DND-41 (cell line): ENCODE data around the gene SNRNP200.

Experiments
- ATAC-seq: fragments of 200-7000 bp; cut with Tn5 transposase; 3 replicates; pipeline ENCODE4 v1.9.1; 2021; ENCODE audit warnings: low read depth; ENCODE audit not compliant: insufficient read depth
- DNase-seq: peaks from one replicate; pipeline ENCODE4 v3.0.0-alpha.2; 2020
- H2AFZ ChIP-seq: 2 replicates; pipeline ENCODE4 v1.6.0; 2012; ENCODE audit warnings: low read depth, low read length
- H3K27ac ChIP-seq: 2 replicates; pipeline ENCODE4 v1.5.1; 2012; ENCODE audit warnings: low read length, inconsistent platforms
- H3K27me3 ChIP-seq: fragments of 200-600 bp; sonication (generic); 2 replicates; pipeline ENCODE4 v1.6.0; 2012; ENCODE audit warnings: low read length, mild to moderate bottlenecking, inconsistent platforms; ENCODE audit not compliant: insufficient read depth, poor library complexity
- H3K36me3 ChIP-seq: 2 replicates; pipeline ENCODE4 v1.5.1; 2012; ENCODE audit warnings: low read length, inconsistent platforms; ENCODE audit not compliant: insufficient read depth
- H3K4me1 ChIP-seq: 2 replicates; pipeline ENCODE4 v1.5.1; 2012; ENCODE audit warnings: mild to moderate bottlenecking, low read length; ENCODE audit not compliant: insufficient read depth
- H3K4me2 ChIP-seq: 2 replicates; pipeline ENCODE4 v1.6.0; 2012; ENCODE audit warnings: mild to moderate bottlenecking, moderate library complexity, low read length, inconsistent platforms; ENCODE audit not compliant: insufficient read depth
- H3K4me3 ChIP-seq, 2 experiments: fragments of 200-600 bp in 1 of 2; shearing (Covaris generic) in 1 of 2; 2 replicates each; pipeline ENCODE4 v1.5.1; 2012 to 2016; ENCODE audit warnings: inconsistent platforms in 2 of 2, low read length in 2 of 2, mild to moderate bottlenecking in 2 of 2, low read depth in 1 of 2, moderate library complexity in 1 of 2
- H3K79me2 ChIP-seq: 2 replicates; pipeline ENCODE4 v1.6.0; 2012; ENCODE audit warnings: low read length, inconsistent platforms; ENCODE audit not compliant: insufficient read depth
- H3K9ac ChIP-seq: 2 replicates; pipeline ENCODE4 v1.6.0; 2012; ENCODE audit warnings: low read depth, mild to moderate bottlenecking, inconsistent platforms, low read length, moderate library complexity
- H3K9me3 ChIP-seq: 2 replicates; pipeline ENCODE4 v1.5.1; 2012; ENCODE audit warnings: low read length, moderate library complexity, mild to moderate bottlenecking, inconsistent platforms; ENCODE audit not compliant: insufficient read depth, severe bottlenecking
- H4K20me1 ChIP-seq: 2 replicates; pipeline ENCODE4 v1.6.0; 2012; ENCODE audit warnings: low read length; ENCODE audit not compliant: insufficient read depth
- CTCF ChIP-seq: IDR thresholded peaks from 2 replicates; pipeline ENCODE4 v1.5.1; 2012; ENCODE audit warnings: borderline replicate concordance, low read length, moderate library complexity, mild to moderate bottlenecking; ENCODE audit not compliant: poor library complexity, severe bottlenecking; ENCODE audit errors: extremely low read depth
- EZH2 ChIP-seq: IDR thresholded peaks from 3 replicates; pipeline ENCODE4 v1.6.1; 2012; ENCODE audit warnings: borderline replicate concordance, low read depth, mild to moderate bottlenecking, moderate library complexity, low read length, inconsistent platforms; ENCODE audit not compliant: severe bottlenecking

Gene SNRNP200

DNA sequence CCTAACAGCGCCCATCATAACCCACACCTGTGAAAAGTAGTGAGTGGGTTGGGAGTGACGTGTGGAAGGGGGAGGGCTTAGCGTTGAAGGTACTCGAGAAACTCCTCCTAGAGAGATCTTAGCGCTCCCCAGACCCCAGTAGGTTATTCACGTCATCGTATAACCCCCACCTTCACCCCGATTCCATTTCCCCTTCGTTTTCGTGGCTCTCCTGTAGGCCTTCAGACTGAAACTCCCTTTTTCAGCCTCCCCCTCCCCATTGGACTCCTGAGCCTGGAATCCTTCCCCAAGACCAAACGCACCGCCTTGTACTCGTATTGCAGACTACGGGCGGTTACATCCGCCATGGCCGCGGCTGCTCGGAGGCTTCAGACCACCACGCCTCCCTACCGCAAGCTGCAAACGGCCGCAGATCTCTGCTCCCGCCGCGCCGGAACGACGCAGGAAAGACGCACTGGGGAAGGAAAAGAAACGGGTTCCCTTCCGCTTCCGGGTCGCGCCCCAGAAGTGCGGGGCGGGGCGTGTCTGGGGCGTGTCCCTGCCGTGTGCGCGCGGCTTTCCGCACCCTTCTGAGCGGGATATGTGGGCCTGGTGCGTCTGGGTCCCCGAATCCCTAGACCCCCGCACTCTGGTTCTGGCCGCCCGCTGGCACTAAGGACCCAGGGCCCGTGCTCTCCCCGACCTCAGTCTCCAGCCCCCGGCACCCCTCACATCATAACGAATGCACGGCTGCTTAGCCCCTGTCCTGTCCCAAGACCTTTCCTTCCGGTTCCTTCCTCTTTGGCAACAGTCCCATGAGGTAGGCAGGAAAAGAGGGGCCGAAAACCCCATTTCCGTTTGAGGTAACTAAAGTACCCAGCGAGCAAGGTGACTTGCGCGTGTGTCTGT, at the start of gene SNRNP200:
Gene SNRNP200, minus strand, starts transcription at position 456 of the 888 bp plus-strand sequence. Its CDS starts 109 bp downstream, at position 347.
- H3K9ac ChIP-seq = peak within 1 kb of the TSS; percentile 70
- DNase-seq (peak; percentile 93), ATAC-seq (peak; percentile 95)
- H2AFZ ChIP-seq = peak within 1 kb of the TSS; percentile 73
- TF ChIP-seq CTCF (peak; percentile 1), EZH2 (no peak)
- H3K27me3 ChIP-seq = no peaks in the 10 kb centered on the region
- H3K9me3 ChIP-seq = no peaks in the 10 kb centered on the region
- peak within 1 kb of the TSS; percentile 71 for H3K4me2 ChIP-seq
- peaks cover 43% of the 10 kb centered on the region for H3K36me3 ChIP-seq
- H4K20me1 ChIP-seq = peaks cover 25% of the 10 kb centered on the region; the same call in 1 of the 2 replicates
- H3K27ac ChIP-seq = peak within 1 kb of the TSS; percentile 90
- peak within 1 kb of the TSS; percentile 45 to 73 for H3K4me3 ChIP-seq
- H3K79me2 ChIP-seq = peaks cover 59% of the 10 kb centered on the region
- H3K4me1 ChIP-seq = peaks cover 49% of the 10 kb centered on the region

GRCh38 chr2:96354492-96354891, 49.1 kb upstream of the SNRNP200 start:
- Histone ChIP-seq H2AFZ (no peak overlapping the region), H3K79me2 (peaks cover 8% of the 10 kb centered on the region), H3K36me3 (peaks cover 96% of the 10 kb centered on the region), H3K4me3 (no peak overlapping the region), H4K20me1 (peaks cover 15% of the 10 kb centered on the region; the same call in 1 of the 2 replicates), H3K4me2 (no peak overlapping the region), H3K27ac (no peak overlapping the region), H3K4me1 (no peaks in the 10 kb centered on the region), H3K9ac (no peak overlapping the region), H3K9me3 (no peaks in the 10 kb centered on the region), H3K27me3 (no peaks in the 10 kb centered on the region)
- DNase-seq = no peak
- TF ChIP-seq EZH2 = no peak
- TF ChIP-seq CTCF = no peak
- ATAC-seq = no peak

DNA sequence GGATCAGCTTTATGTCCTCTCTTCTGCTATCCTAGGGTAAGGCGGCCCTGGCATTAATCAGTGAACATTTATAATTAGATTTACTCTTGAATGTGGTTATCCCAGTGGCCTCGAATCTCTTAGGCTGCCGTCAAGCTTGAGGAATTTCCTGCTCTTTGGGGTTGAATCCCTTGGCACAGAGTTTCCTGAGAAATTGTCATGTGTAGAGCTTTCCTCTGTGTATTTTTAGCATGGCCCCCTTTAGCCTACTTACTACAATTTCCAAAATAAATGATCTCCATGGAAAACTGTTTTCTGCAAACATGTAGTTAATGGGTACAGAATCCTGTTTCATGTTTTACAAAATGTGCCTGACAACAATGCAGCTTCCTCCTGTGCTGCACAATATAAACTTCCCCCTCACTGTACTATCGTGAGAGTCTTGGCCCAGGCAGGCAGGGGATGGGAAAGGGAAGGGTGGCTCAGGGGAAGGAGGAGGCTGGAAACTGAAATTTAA, 48.3 kb upstream of the SNRNP200 start:
- DNase-seq = no peak
- Histone ChIP-seq H3K79me2 (peaks cover 8% of the 10 kb centered on the region), H3K27ac (0 out of 2 replicates have a peak overlapping the region, but pooled peaks have one; percentile 5), H3K36me3 (peaks cover 96% of the 10 kb centered on the region), H4K20me1 (0 out of 2 replicates have a peak, but pooled peaks cover 9% of the 10 kb centered on the region), H2AFZ (no peak overlapping the region), H3K4me1 (no peaks in the 10 kb centered on the region), H3K9me3 (no peaks in the 10 kb centered on the region), H3K27me3 (no peaks in the 10 kb centered on the region), H3K9ac (no peak overlapping the region), H3K4me2 (no peak overlapping the region), H3K4me3 (no peak overlapping the region)
- ATAC-seq = no peak
- TF ChIP-seq CTCF (no peak), EZH2 (no peak)
